Glutamatergic neuron (in vitro differentiated cells): ENCODE results near the gene HSPG2. TPM values are rescaled to one million over a fixed set of nuclear protein-coding genes. Genes with fewer than 3 reads are reported as not detected.
A peak's percentile ranks its signal among the peaks of the same experiment; 100 is the strongest.

ENCODE experiments used
- DNase-seq: peaks from one replicate; pipeline ENCODE4 v3.0.0; 2022
- H3K27ac Mint-ChIP-seq: one replicate; pipeline ENCODE4 v1.8.0; 2020; ENCODE audit warnings: mild to moderate bottlenecking, mixed read lengths, inconsistent platforms; ENCODE audit not compliant: unreplicated experiment
- H3K27me3 Mint-ChIP-seq: one replicate; pipeline ENCODE4 v1.8.0; 2020; ENCODE audit warnings: mild to moderate bottlenecking, moderate library complexity, mixed read lengths, inconsistent platforms; ENCODE audit not compliant: unreplicated experiment
- H3K36me3 Mint-ChIP-seq: one replicate; pipeline ENCODE4 v1.8.0; 2020; ENCODE audit warnings: mild to moderate bottlenecking, mixed read lengths, inconsistent platforms; ENCODE audit not compliant: unreplicated experiment
- H3K4me1 Mint-ChIP-seq: one replicate; pipeline ENCODE4 v1.8.0; 2020; ENCODE audit warnings: mild to moderate bottlenecking, low read depth, mixed read lengths, inconsistent platforms; ENCODE audit not compliant: unreplicated experiment
- H3K4me3 Mint-ChIP-seq: one replicate; pipeline ENCODE4 v1.8.0; 2020; ENCODE audit warnings: mild to moderate bottlenecking, mixed read lengths, inconsistent platforms; ENCODE audit not compliant: unreplicated experiment
- H3K9me3 Mint-ChIP-seq: one replicate; pipeline ENCODE4 v1.8.0; 2020; ENCODE audit warnings: mild to moderate bottlenecking, moderate library complexity, mixed read lengths, inconsistent platforms; ENCODE audit not compliant: unreplicated experiment
- CTCF ChIP-seq: fragments of 200-600 bp; sonication (generic); IDR thresholded peaks from one replicate; pipeline ENCODE4 v1.5.0; 2021; ENCODE audit not compliant: partially characterized antibody, unreplicated experiment
- total RNA-seq: library from RNA; stranded (reverse); fragmentation: NEBNext Ultra II Directional; extraction: Animal tissue kit (Norgen Biotek cat#: 25700); gene quantifications from one replicate; pipeline ENCODE4 v1.2.1, GENCODE V29; 2021; ENCODE audit not compliant: unreplicated experiment

Gene HSPG2
- total RNA-seq, 1 donor from 2014 or later = 3.3 TPM

- Mint-ChIP-seq H3K27ac (no peak overlapping the region), H3K27me3 (peaks cover 1% of the 10 kb centered on the region), H3K4me3 (no peak overlapping the region), H3K4me1 (peaks cover 3% of the 10 kb centered on the region), H3K9me3 (peaks cover 4% of the 10 kb centered on the region), H3K36me3 (no peaks in the 10 kb centered on the region)
- no peak for TF ChIP-seq CTCF
- no peak for DNase-seq
Measured at GRCh38 chr1:21869620-21870121, 67.4 kb downstream of the HSPG2 start.

GRCh38 chr1:21868941-21869454, 68.1 kb downstream of the HSPG2 start:
- DNase-seq = no peak
- Mint-ChIP-seq H3K27ac (no peak overlapping the region), H3K36me3 (no peaks in the 10 kb centered on the region), H3K4me3 (peak overlapping the region; percentile 47), H3K9me3 (peaks cover 4% of the 10 kb centered on the region), H3K27me3 (peaks cover 1% of the 10 kb centered on the region), H3K4me1 (peaks cover 3% of the 10 kb centered on the region)
- TF ChIP-seq CTCF = no peak

- Mint-ChIP-seq H3K4me3 (no peak overlapping the region), H3K27ac (no peak overlapping the region), H3K36me3 (no peaks in the 10 kb centered on the region), H3K9me3 (peaks cover 4% of the 10 kb centered on the region), H3K4me1 (peaks cover 3% of the 10 kb centered on the region), H3K27me3 (peaks cover 1% of the 10 kb centered on the region)
- TF ChIP-seq CTCF = no peak
- DNase-seq = no peak
Measured at GRCh38 chr1:21868482-21868881, 68.6 kb downstream of the HSPG2 start.

- H3K4me1 Mint-ChIP-seq = peaks cover 3% of the 10 kb centered on the region
- peaks cover 4% of the 10 kb centered on the region for H3K9me3 Mint-ChIP-seq
- no peak for TF ChIP-seq CTCF
- H3K27ac Mint-ChIP-seq = no peak overlapping the region
- no peaks in the 10 kb centered on the region for H3K27me3 Mint-ChIP-seq
- H3K36me3 Mint-ChIP-seq = no peaks in the 10 kb centered on the region
- no peak overlapping the region for H3K4me3 Mint-ChIP-seq
- DNase-seq = no peak
Measured at GRCh38 chr1:21867451-21867996, 69.6 kb downstream of the HSPG2 start.

- DNase-seq = no peak
- Mint-ChIP-seq H3K4me1 (peaks cover 3% of the 10 kb centered on the region), H3K4me3 (no peak overlapping the region), H3K27me3 (no peaks in the 10 kb centered on the region), H3K9me3 (peaks cover 4% of the 10 kb centered on the region), H3K27ac (no peak overlapping the region), H3K36me3 (no peaks in the 10 kb centered on the region)
- TF ChIP-seq CTCF = no peak
Measured at GRCh38 chr1:21866707-21867043, 70.4 kb downstream of the HSPG2 start.
